EL (cell line): ENCODE results near the gene CCM2L.

Experiments
- DNase-seq: peaks from one replicate; pipeline ENCODE4 v3.0.0-alpha.2; 2016

CCM2L gene

GRCh38 chr20:32062776-32063170, 52.5 kb downstream of the CCM2L start:
- no peak for DNase-seq

- no peak for DNase-seq
Observed at GRCh38 chr20:32063695-32064094, 53.5 kb downstream of the CCM2L start.

GRCh38 chr20:32064667-32065066, 54.4 kb downstream of the CCM2L start:
- no peak for DNase-seq

- DNase-seq: peak; percentile 95
Observed at GRCh38 chr20:32067234-32067821, 57.1 kb downstream of the CCM2L start.

DNA sequence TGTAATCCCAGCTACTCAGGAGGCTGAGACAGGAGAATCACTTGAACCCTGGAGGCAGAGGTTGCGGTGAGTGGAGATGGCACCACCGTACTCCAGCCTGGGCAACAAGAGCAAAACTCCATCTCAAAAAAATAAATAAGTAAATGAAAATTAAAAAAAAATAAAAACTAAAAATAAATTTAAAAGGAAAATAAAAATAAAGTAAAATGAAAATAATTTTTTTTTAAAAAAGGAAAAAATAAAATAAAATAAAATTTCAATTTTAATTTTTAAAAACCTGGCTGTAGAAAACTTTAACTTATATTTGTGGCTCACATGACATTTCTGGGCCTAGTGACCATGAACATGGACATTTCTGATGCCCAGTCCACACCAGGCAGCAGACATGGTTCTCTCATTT, 57.9 kb downstream of the CCM2L start:
- DNase-seq: no peak

DNA sequence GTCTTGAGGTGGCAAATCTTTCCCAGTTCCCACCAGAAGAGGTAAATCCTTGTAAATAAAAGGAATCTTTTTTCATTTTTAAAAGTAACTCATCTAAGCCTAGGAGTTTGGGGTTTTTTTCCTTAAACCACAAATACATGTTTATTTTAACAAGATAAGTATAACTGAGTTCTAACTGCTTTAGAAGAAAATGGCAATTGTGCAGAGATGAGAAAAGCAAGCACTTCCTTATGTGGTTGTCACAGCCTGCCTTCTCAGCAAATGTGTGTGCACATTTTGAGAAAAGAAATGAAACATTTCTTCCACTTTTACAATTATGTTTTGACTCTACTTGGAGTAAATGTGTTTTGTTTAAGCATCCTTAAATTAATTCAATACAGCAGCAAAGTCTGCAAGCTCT, 59.5 kb downstream of the CCM2L start:
- no peak for DNase-seq

DNA sequence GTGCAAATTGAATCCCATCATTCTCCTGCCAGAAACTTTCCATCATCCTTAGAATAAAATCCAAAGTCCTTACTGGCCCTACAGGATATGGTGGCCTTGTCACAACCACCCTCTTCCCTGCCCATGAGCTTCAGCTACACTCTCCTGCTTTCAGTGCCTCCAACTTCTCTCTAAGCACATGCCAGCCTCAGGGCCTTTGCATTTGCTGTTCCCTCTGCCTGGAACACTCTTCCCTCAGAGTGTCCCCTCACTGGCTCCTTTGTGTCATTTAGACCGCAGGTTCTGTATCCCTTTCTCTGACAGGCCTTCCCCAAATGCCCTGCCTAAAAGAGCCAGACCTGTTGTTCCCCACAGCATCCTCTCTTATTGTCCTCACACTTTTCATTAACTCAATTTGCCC, 60.0 kb downstream of the CCM2L start:
- no peak for DNase-seq

DNA sequence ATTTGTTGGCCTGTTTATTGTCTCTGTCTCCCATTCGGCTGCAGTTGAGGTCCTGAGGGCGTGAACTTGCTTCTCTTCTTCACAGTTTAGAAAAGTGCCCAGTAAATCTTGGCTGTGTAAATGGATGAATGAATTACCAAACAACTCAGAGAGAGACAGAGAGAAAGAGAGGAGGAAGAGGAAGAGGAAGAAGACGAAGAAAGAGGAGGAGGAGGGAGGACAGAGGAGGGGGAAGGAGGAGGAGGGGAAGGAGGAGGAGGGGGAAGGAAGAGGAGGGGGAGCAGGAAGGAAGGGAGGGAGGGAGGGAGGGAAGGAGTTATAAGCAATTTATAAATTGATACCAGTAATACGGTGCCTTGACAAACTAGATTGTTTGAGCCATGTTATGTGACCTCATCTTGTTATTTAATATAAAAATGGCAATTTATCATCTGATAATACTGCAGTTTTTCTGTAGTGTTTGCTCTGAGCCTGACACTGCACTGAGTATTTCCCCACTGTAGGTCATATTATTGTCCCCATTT, 60.5 kb downstream of the CCM2L start:
- DNase-seq: no peak

DNA sequence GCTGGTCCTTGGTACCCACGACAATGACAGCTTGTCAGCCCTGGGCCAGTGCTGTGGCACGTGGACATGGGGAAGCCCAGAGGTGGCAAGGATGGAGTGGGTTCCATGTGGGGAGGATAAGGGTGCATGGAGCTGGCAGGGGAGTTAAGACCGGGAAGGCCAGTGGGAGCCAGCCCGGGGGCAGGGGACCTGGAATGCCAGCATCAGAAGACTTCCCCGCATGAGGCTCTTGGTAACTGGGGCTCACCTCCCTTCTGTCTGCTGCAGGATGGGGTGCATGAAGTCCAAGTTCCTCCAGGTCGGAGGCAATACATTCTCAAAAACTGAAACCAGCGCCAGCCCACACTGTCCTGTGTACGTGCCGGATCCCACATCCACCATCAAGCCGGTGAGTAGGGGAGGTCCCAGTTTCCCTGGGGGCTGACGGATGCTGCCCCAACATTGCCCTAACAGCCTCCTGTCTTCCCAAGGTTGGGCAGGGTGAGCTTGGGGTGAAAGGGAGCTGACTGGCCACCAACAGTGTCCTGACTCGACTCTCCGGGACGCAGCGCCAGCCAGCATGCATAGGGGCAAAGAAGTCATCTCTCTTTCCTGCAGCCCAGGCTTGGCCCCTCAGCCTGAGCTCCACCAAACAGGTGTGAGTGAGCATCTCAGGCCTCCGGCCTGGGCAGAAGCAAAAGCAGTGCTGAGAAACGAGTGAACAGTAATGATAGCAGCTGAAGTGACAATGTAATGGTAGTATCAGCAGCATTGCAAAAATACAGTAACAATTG, 61.3 kb downstream of the CCM2L start:
- DNase-seq: no peak

DNA sequence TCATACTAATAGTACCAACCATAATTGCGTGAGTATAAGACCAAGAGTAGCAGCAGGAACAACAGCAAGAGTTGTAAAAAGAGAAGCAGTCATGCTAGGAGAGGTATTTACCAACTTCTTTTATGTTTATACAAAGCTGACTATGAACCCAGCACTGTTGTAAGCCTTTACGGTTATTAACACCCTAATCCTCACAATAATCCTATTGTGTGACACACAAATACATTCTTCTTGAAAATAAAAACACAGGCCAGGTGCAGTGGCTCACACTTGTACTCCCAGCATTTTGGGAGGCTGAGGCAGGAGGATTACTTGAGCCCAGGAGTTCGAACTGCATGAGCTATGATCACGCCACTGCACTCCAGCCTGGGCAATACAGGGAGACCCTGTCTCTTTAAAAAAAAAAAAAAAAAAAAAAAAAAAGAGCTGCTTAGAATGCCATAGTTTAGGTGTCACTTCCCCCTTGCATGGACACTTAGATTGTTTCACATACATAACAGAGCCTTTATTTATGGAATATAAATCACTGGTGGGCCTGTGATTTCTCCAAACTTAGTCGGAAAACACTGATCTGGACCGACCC, 62.0 kb downstream of the CCM2L start:
- DNase-seq: peak; percentile 19

GRCh38 chr20:32075534-32075933, 65.3 kb downstream of the CCM2L start:
- DNase-seq: no peak

DNA sequence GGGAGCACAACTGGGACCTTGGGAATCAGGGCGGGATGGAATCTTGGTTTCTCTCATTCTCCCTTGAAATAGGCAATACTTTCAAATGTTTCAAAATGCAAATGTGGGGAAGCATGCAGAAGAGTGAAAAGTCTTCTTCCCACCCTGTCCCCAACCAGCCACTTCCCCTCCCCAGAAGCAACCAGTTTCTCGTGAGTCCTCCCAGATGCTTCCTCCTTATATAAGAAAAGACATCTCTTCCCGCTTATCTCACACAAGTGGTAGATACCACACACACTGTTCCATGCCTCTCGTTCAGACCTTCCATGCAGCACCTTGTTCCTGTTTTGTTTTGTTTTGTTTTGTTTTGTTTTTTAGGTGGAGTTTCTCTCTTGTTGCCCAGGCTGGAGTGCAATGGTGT, 67.0 kb downstream of the CCM2L start:
- no peak for DNase-seq

- no peak for DNase-seq
Observed at GRCh38 chr20:32078322-32078721, 68.1 kb downstream of the CCM2L start.

DNA sequence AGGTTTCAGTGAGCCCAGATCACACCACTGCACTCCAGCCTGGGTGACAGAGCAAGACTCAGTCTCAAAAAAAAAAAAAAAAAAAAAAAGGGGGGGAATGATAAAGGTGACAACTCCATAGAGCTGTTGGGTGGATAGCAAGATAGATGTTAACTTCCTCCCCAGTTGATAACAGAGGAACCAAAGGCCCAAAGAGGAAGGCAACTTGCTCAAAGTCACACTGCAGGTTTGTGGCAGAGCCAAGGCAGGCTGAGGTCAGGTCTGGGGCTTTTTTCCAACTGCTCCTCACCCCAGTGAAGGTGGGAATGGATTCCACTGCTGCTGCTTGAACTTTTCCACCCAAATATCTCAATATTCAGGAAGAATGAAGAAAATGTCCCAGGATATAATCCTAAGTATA, 68.6 kb downstream of the CCM2L start:
- no peak for DNase-seq

DNA sequence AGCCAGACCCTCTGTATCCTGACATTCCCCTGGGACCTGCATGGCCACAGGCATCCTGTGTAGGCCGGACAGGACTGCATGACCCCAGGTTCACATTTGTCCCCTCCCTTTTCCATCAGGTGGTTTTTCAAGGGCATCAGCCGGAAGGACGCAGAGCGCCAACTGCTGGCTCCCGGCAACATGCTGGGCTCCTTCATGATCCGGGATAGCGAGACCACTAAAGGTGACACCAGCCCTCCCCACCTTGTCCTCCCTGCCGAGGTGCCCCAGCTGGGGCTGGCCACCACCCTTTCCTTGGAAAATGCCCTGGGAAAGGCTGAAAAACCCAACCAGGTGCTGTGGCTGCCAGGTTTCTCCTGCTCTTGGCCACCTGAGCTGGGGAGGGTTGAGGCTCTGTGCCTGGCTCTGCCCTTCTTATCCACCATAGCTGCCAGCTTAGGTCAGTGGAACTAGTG, 69.4 kb downstream of the CCM2L start:
- no peak for DNase-seq

DNA sequence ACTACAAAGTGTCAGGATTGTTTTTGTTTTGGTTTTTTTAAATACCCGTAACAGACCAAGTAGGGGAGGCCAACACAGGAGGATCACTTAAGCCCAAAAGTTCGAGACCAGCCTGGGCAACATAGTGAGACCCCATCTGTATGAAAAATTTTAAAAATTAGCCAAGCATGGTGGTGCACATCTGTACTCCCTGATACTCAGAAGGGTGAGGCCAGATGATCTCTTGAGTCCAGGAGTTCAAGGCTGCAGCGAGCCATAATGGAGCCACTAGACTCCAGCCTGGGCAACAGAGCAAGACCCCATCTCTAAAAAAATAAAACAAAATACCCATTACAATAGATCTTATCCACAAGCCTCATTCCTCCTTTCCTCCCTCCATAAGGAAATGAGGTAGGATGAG, 70.5 kb downstream of the CCM2L start:
- no peak for DNase-seq
